ENCODE measurements around the gene XPNPEP2. TPM values are rescaled to one million over a fixed set of nuclear protein-coding genes. Genes with fewer than 3 reads are reported as not detected.

The XPNPEP2 gene
- total RNA-seq, 4 donors from 2014 or later = 3.2 to 52.0 (median 34.1) TPM

DNA sequence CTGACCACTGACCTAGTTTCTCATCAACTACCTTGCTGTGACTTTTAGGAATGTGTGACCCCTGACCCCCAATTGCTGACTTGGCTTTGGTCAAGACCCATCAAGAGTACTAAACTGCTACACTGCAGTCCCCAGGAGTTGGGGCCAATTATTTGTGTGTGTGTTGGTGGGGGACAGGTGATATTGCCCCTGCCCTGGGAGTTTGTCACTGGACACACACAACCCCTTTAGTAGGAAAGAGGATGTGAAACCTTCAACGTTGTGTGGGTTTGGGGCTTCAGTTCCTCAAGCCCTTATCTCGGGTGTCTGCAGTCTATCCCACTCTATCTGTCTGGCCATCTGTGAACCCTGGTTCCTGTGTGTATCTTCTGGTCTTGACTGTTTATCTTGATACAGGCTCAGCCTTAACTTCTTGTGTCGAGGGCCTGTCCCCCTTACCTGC lies 47.5 kb downstream of the XPNPEP2 start:
- H3K4me1 ChIP-seq = no peaks in the 10 kb centered on the region
- no peak overlapping the region for H3K4me3 ChIP-seq
- in situ Hi-C loops (cut with MboI; ENCODE audit: low pct_ligation_motif_present in 1 of 4, low pct_unique_long_range_greater_than_20kb in 1 of 4, low sequenced_read_pairs in 3 of 4) = no loop called here
- peak overlapping the region in 1 of 4 donors; percentile 50 for H3K27ac ChIP-seq
- H3K9me3 ChIP-seq = no peaks in the 10 kb centered on the region
- WGBS, 2 donors (ENCODE audit: low coverage in 1 of 2) = 60% methylated on average over 3 of the region's 3 CpGs; no CpG with 5 or more reads in 1 of the 2 donors
- H3K36me3 ChIP-seq = no peaks in the 10 kb centered on the region
- DNase-seq = peak; percentile 24
- H3K27me3 ChIP-seq = no peaks in the 10 kb centered on the region
- intact Hi-C loops (cut with DNase I; ENCODE audit: low total_unique reads) = no loop called here
- TF ChIP-seq, protein P1, sequence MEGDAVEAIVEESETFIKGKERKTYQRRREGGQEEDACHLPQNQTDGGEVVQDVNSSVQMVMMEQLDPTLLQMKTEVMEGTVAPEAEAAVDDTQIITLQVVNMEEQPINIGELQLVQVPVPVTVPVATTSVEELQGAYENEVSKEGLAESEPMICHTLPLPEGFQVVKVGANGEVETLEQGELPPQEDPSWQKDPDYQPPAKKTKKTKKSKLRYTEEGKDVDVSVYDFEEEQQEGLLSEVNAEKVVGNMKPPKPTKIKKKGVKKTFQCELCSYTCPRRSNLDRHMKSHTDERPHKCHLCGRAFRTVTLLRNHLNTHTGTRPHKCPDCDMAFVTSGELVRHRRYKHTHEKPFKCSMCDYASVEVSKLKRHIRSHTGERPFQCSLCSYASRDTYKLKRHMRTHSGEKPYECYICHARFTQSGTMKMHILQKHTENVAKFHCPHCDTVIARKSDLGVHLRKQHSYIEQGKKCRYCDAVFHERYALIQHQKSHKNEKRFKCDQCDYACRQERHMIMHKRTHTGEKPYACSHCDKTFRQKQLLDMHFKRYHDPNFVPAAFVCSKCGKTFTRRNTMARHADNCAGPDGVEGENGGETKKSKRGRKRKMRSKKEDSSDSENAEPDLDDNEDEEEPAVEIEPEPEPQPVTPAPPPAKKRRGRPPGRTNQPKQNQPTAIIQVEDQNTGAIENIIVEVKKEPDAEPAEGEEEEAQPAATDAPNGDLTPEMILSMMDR (IDR thresholded peaks at IDR 0.05) = no peak
- TF ChIP-seq EP300 (IDR thresholded peaks at IDR 0.05; ENCODE audit: low read depth) = no peak
- TF ChIP-seq POLR2AphosphoS5 (IDR thresholded peaks at IDR 0.05) = no peak

GRCh38 chrX:129787336-129788055 lies 48.7 kb downstream of the XPNPEP2 start:
- no peaks in the 10 kb centered on the region for H3K4me1 ChIP-seq
- H3K27me3 ChIP-seq = no peaks in the 10 kb centered on the region
- WGBS, 2 donors (ENCODE audit: low coverage in 1 of 2) = 60 to 84% methylated on average over 1 to 11 of the region's 11 CpGs
- no peak overlapping the region for H3K27ac ChIP-seq
- H3K36me3 ChIP-seq = no peaks in the 10 kb centered on the region
- intact Hi-C loops (cut with DNase I; ENCODE audit: low total_unique reads) = no loop called here
- in situ Hi-C loops (cut with MboI; ENCODE audit: low pct_ligation_motif_present in 1 of 4, low pct_unique_long_range_greater_than_20kb in 1 of 4, low sequenced_read_pairs in 3 of 4) = no loop called here
- no peaks in the 10 kb centered on the region for H3K9me3 ChIP-seq
- DNase-seq = no peak
- no peak overlapping the region for H3K4me3 ChIP-seq
- TF ChIP-seq POLR2A (IDR thresholded peaks at IDR 0.05) (no peak), POLR2AphosphoS5 (IDR thresholded peaks at IDR 0.05) (no peak), EP300 (IDR thresholded peaks at IDR 0.05; ENCODE audit: low read depth) (no peak)
- TF ChIP-seq, protein P1 (IDR thresholded peaks at IDR 0.05) = no peak

DNA sequence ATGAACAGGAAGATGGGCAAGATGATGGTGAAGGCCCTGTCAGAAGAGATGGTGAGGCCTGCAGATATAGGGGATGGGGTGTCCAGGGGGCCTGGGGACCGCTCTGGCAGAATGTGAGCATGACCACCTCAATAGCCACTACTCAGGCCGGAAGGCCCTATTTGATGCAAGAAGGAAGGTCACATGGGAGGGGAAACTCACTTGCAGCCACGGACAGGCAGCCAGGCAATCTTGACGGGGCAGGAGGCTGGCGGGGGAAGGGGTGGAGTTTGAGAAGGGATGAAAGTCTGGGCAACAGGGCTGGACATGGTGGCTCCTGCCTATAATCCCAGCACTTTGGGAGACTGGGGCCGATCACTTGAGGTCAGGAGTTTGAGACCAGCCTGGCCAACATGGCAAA lies 49.7 kb downstream of the XPNPEP2 start:
- in situ Hi-C loops (cut with MboI; ENCODE audit: low pct_ligation_motif_present in 1 of 4, low pct_unique_long_range_greater_than_20kb in 1 of 4, low sequenced_read_pairs in 3 of 4) (no loop called here), intact Hi-C loops (cut with DNase I; ENCODE audit: low total_unique reads) (no loop called here)
- Histone ChIP-seq H3K4me1 (no peaks in the 10 kb centered on the region), H3K9me3 (no peaks in the 10 kb centered on the region), H3K36me3 (no peaks in the 10 kb centered on the region), H3K27ac (no peak overlapping the region), H3K27me3 (no peaks in the 10 kb centered on the region), H3K4me3 (no peak overlapping the region)
- DNase-seq = no peak
- TF ChIP-seq POLR2A (IDR thresholded peaks at IDR 0.05) = no peak
- no peak for TF ChIP-seq EP300 (IDR thresholded peaks at IDR 0.05; ENCODE audit: low read depth)
- TF ChIP-seq, protein P1 (IDR thresholded peaks at IDR 0.05) = no peak
- TF ChIP-seq POLR2AphosphoS5 (IDR thresholded peaks at IDR 0.05) = no peak
- WGBS, 2 donors (ENCODE audit: low coverage in 1 of 2) = 87% methylated on average over 6 of the region's 6 CpGs; no CpG with 5 or more reads in 1 of the 2 donors

GRCh38 chrX:129790146-129790545 lies 51.4 kb downstream of the XPNPEP2 start:
- H3K27me3 ChIP-seq = no peaks in the 10 kb centered on the region
- H3K36me3 ChIP-seq = no peaks in the 10 kb centered on the region
- H3K9me3 ChIP-seq = no peaks in the 10 kb centered on the region
- 75 to 82% methylated on average over 3 of the region's 3 CpGs for WGBS, 2 donors (ENCODE audit: low coverage in 1 of 2)
- no peak for DNase-seq
- no peak for TF ChIP-seq POLR2A (IDR thresholded peaks at IDR 0.05)
- no peak overlapping the region for H3K4me3 ChIP-seq
- intact Hi-C loops (cut with DNase I; ENCODE audit: low total_unique reads) = no loop called here
- H3K27ac ChIP-seq = no peak overlapping the region
- in situ Hi-C loops (cut with MboI; ENCODE audit: low pct_ligation_motif_present in 1 of 4, low pct_unique_long_range_greater_than_20kb in 1 of 4, low sequenced_read_pairs in 3 of 4) = no loop called here
- no peaks in the 10 kb centered on the region for H3K4me1 ChIP-seq
